ENCODE data around the gene LRRN4.

- TF ChIP-seq CTCF (IDR thresholded peaks at IDR 0.05) (no peak), POLR2AphosphoS5 (IDR thresholded peaks at IDR 0.05) (no peak), POLR2A (IDR thresholded peaks at IDR 0.05) (no peak), EP300 (IDR thresholded peaks at IDR 0.05) (no peak)
Observed at GRCh38 chr20:6094565-6094964, 40.7 kb upstream of the LRRN4 start.

Measured in gastroesophageal sphincter (tissue), 3 donors.